HepG2 (cell line): ENCODE measurements around the gene RPTOR. TPM values are rescaled to one million over a fixed set of nuclear protein-coding genes. Genes with fewer than 3 reads are reported as not detected.

ENCODE experiments used
- ATAC-seq: fragments of 200-7000 bp; cut with Tn5 transposase; 3 replicates; pipeline ENCODE4 v1.9.1; 2020; ENCODE audit warnings: mild to moderate bottlenecking, moderate library complexity
- BruUV-seq: library from RNA; stranded (reverse); fragments of 400-500 nt; replicated peaks from 2 replicates; lab custom pipeline; 2021; lab: Mats Ljungman, UMichigan
- CTCF ChIA-PET: fragments of 300-600 bp; formaldehyde crosslinking; extraction: SDS; loops from one replicate; lab custom pipeline; 2021; ENCODE audit warnings: low total read pairs, inconsistent platforms, low intra/inter-chr PET ratio; lab: Yijun Ruan, JAX
- POLR2A ChIA-PET: fragments of 350-600 bp; sonication (Branson Sonifier 250); formaldehyde crosslinking; loops from one replicate; lab custom pipeline; 2020; ENCODE audit warnings: antibody characterized with exemption, inconsistent platforms; lab: Yijun Ruan, JAX
- DNase-seq: peaks from one replicate; pipeline ENCODE4 v3.0.0-alpha.2; 2015; ENCODE audit warnings: low spot score
- FAIRE-seq: peaks from 3 replicates; lab custom pipeline; 2011; peaks lifted over from hg19 to GRCh38; lab: Jason Lieb, UNC
- H2AFZ ChIP-seq: one replicate; pipeline ENCODE4 v1.6.1; 2011; ENCODE audit warnings: low read length, inconsistent platforms
- H3K27ac ChIP-seq: fragments of 300-600 bp; 3 replicates; pipeline ENCODE4 v1.8.0; 2011; ENCODE audit warnings: mixed run types, mild to moderate bottlenecking, mixed read lengths, low read length, inconsistent platforms; ENCODE audit not compliant: insufficient read depth; ENCODE audit errors: extremely low read length
- H3K27me3 ChIP-seq, 2 experiments: fragments of 200-600 bp in 1 of 2; 2 replicates in 1 of 2; 3 replicates in 1 of 2; pipeline versions ENCODE4 v1.6.0 to v1.8.0; 2011; ENCODE audit warnings: low read length in 2 of 2, mild to moderate bottlenecking in 2 of 2, moderate library complexity in 2 of 2, inconsistent platforms in 1 of 2; ENCODE audit not compliant: insufficient read depth in 2 of 2, control insufficient read depth in 1 of 2
- H3K36me3 ChIP-seq, 2 experiments: fragments of 200-600 bp in 1 of 2; replicated peaks in 1 of 2; 2 replicates in 1 of 2; 3 replicates in 1 of 2; pipeline versions ENCODE4 v1.5.1 to v1.8.0; 2011; ENCODE audit warnings: low read length in 2 of 2, inconsistent platforms in 1 of 2; ENCODE audit not compliant: insufficient read depth in 2 of 2, control insufficient read depth in 1 of 2
- H3K4me1 ChIP-seq: 2 replicates; pipeline ENCODE4 v1.5.1; 2012; ENCODE audit warnings: low read length, inconsistent platforms; ENCODE audit not compliant: insufficient read depth
- H3K4me2 ChIP-seq: 2 replicates; pipeline ENCODE4 v1.6.0; 2011; ENCODE audit warnings: low read depth, low read length, inconsistent platforms
- H3K4me3 ChIP-seq, 3 experiments: fragments of 200-600 bp in 1 of 3; sonication (generic), shearing (Covaris generic) in 1 of 3; replicated peaks in 1 of 3; 2 replicates each; pipeline ENCODE4 v1.5.1; 2011 to 2016; ENCODE audit warnings: low read length in 3 of 3, inconsistent platforms in 2 of 3, low read depth in 2 of 3, mild to moderate bottlenecking in 2 of 3, control low read depth in 1 of 3, mixed read lengths in 1 of 3; ENCODE audit not compliant: insufficient read depth in 1 of 3
- H3K79me2 ChIP-seq: one replicate; pipeline ENCODE4 v1.6.1; 2011; ENCODE audit warnings: low read length, inconsistent platforms; ENCODE audit not compliant: insufficient read depth
- H3K9ac ChIP-seq: 2 replicates; pipeline ENCODE4 v1.6.0; 2011; ENCODE audit warnings: mild to moderate bottlenecking, low read depth, low read length, inconsistent platforms; ENCODE audit not compliant: insufficient read depth
- H3K9me3 ChIP-seq: 2 replicates; pipeline ENCODE4 v1.5.1; 2012; ENCODE audit warnings: mild to moderate bottlenecking, low read length
- H4K20me1 ChIP-seq: 2 replicates; pipeline ENCODE4 v1.6.0; 2011; ENCODE audit warnings: inconsistent platforms, mild to moderate bottlenecking, low read length, moderate library complexity; ENCODE audit not compliant: insufficient read depth
- AGO2 ChIP-seq: fragments of 200-400 bp; formaldehyde crosslinking; optimal IDR thresholded peaks from 2 replicates; pipeline ENCODE3; 2017; ENCODE audit warnings: mild to moderate bottlenecking, low read depth, low read length, moderate library complexity
- FOXO4 ChIP-seq: sonication (generic); formaldehyde crosslinking; conservative IDR thresholded peaks from 2 replicates; pipeline ENCODE4 v1.8.1; 2023; ENCODE audit warnings: missing genetic modification reagents
- HNRNPUL1 ChIP-seq: fragments of 200-400 bp; formaldehyde crosslinking; IDR thresholded peaks from 2 replicates; pipeline ENCODE4 v1.6.1; 2017; ENCODE audit warnings: low read depth, mild to moderate bottlenecking, low read length, moderate library complexity
- REL ChIP-seq: sonication (generic); formaldehyde crosslinking; conservative IDR thresholded peaks from 2 replicates; pipeline ENCODE4 v1.8.0; 2022; ENCODE audit warnings: mild to moderate bottlenecking, missing genetic modification reagents, moderate library complexity
- SMAD9 ChIP-seq: sonication (generic); formaldehyde crosslinking; IDR thresholded peaks from 2 replicates; pipeline ENCODE4 v1.5.1; 2020; ENCODE audit warnings: mild to moderate bottlenecking, missing genetic modification reagents
- ZFP62 ChIP-seq: sonication (generic); formaldehyde crosslinking; IDR thresholded peaks from 2 replicates; pipeline ENCODE4 v1.4.0; 2020; ENCODE audit warnings: missing genetic modification reagents
- ZNF564 ChIP-seq: sonication (generic); formaldehyde crosslinking; IDR thresholded peaks from 2 replicates; pipeline ENCODE4 v1.8.1; 2023; ENCODE audit warnings: mild to moderate bottlenecking, missing genetic modification reagents
- ZNF891 ChIP-seq: sonication (generic); formaldehyde crosslinking; IDR thresholded peaks from 2 replicates; pipeline ENCODE4 v1.5.0; 2020; ENCODE audit warnings: mild to moderate bottlenecking, missing genetic modification reagents
- WGBS: methylation state at CpG from one replicate; pipeline ENCODE4 v1.1.6; 2017; ENCODE audit warnings: low lambda C conversion rate; 5-methylcytosine and 5-hydroxymethylcytosine counted together
- in situ Hi-C: cut with HindIII; loops from 2 replicates; pipeline ENCODE4 v1.10.0; 2017; ENCODE audit warnings: low pct_unique_long_range_greater_than_20kb; ENCODE audit not compliant: extremely low pct_ligation_motif_present
- intact Hi-C: fragments of 100-400 bp; cut with micrococcal nuclease; formaldehyde crosslinking; loops from one replicate; pipeline ENCODE4 v1.10.0; 2022; ENCODE audit not compliant: unreplicated experiment
- polyA plus RNA-seq, 8 experiments: library from polyadenylated mRNA; depleted of rRNA in 3 of 8; stranded (reverse) in 7 of 8; unstranded in 1 of 8; fragments of >200 nt; fragmentation: Illumina TruSeq in 4 of 8; extraction: Trizol in 4 of 8; gene quantifications; 2 replicates each; pipeline versions ENCODE4 v1.2.1 to v1.2.3, GENCODE V29; 2011 to 2016; ENCODE audit warnings: low read depth in 4 of 8, missing spikeins in 1 of 8, mixed read lengths in 1 of 8; ENCODE audit not compliant: insufficient read depth in 1 of 8
- total RNA-seq, 5 experiments: library from RNA; depleted of rRNA; stranded (reverse); fragments of >200 nt; fragmentation: Illumina TruSeq; extraction: Trizol; gene quantifications; 2 replicates each; pipeline ENCODE4 v1.2.3, GENCODE V29; 2016; ENCODE audit warnings: low read depth in 1 of 5
- TF ChIP-seq, protein P1 (sequence below): sonication (generic); formaldehyde crosslinking; IDR thresholded peaks from 2 replicates; pipeline ENCODE4 v1.5.1; 2020; ENCODE audit warnings: mild to moderate bottlenecking, missing genetic modification reagents, moderate library complexity
- TF ChIP-seq, protein P2 (sequence below): sonication (generic); formaldehyde crosslinking; IDR thresholded peaks from 2 replicates; pipeline ENCODE4 v1.9.0; 2022; ENCODE audit warnings: missing genetic modification reagents, mild to moderate bottlenecking, borderline replicate concordance
- TF ChIP-seq, protein P3 (sequence below): sonication (generic); formaldehyde crosslinking; IDR thresholded peaks from 2 replicates; pipeline ENCODE4 v1.4.0; 2020; ENCODE audit warnings: mild to moderate bottlenecking, missing genetic modification reagents

Gene RPTOR
- total and polyA plus RNA-seq, 2 of the 13 experiments (the other 11 are each of a cell fraction or from before 2014, with no cell fraction given): 6.6 to 25.3 TPM

DNA sequence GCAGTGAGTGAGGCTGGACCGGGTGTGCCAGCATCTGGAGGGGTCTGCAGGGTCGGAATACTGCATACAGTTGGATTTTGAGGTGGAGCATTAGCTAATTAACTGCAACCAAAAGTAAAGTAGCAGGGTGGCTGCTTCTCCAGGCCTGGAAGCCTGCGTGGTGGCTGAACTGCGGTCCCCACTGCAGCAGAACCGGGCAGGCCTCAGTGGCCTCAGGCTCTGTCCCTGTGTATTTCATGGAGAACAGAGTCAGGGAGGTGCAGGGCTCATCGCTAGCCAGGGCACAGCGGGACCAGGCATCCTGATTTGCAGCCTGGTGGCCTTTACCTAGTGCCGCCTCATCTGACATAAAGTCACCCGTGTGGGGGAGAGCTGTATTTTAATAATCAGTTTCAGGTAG lies 131.9 kb downstream of the RPTOR start:
- intact Hi-C loops: no loop called here
- 86% methylated on average over 9 of the region's 9 CpGs for WGBS
- ChIA-PET POLR2A (interaction anchor here (1.0 kb wide), 1 partner anchor 9 kb away, joined by 3 read pairs; no protein-coding TSS in a partner anchor), CTCF (no interaction called here)
- Histone ChIP-seq H3K36me3 (peaks cover 0 to 1% of the 10 kb centered on the region in 2 experiments; a peak in 1 of 5 replicates), H3K4me1 (peaks cover 76% of the 10 kb centered on the region), H3K79me2 (peaks cover 65% of the 10 kb centered on the region), H3K4me2 (0 out of 2 replicates have a peak overlapping the region, but pooled peaks have one; percentile 25), H2AFZ (no peak overlapping the region), H4K20me1 (no peaks in the 10 kb centered on the region; the same call in 1 of the 2 replicates), H3K9ac (no peak overlapping the region), H3K27ac (peak overlapping the region; percentile 37), H3K4me3 (no peak overlapping the region), H3K9me3 (no peaks in the 10 kb centered on the region), H3K27me3 (no peaks in the 10 kb centered on the region)
- in situ Hi-C loops: no loop called here
- no TSS peak for BruUV-seq
- ATAC-seq: 0 out of 3 replicates have a peak, but pooled peaks have one; percentile 10
- TF ChIP-seq ZFP62 (CRISPR knock-in tag): no peak
- TF ChIP-seq, protein P1, sequence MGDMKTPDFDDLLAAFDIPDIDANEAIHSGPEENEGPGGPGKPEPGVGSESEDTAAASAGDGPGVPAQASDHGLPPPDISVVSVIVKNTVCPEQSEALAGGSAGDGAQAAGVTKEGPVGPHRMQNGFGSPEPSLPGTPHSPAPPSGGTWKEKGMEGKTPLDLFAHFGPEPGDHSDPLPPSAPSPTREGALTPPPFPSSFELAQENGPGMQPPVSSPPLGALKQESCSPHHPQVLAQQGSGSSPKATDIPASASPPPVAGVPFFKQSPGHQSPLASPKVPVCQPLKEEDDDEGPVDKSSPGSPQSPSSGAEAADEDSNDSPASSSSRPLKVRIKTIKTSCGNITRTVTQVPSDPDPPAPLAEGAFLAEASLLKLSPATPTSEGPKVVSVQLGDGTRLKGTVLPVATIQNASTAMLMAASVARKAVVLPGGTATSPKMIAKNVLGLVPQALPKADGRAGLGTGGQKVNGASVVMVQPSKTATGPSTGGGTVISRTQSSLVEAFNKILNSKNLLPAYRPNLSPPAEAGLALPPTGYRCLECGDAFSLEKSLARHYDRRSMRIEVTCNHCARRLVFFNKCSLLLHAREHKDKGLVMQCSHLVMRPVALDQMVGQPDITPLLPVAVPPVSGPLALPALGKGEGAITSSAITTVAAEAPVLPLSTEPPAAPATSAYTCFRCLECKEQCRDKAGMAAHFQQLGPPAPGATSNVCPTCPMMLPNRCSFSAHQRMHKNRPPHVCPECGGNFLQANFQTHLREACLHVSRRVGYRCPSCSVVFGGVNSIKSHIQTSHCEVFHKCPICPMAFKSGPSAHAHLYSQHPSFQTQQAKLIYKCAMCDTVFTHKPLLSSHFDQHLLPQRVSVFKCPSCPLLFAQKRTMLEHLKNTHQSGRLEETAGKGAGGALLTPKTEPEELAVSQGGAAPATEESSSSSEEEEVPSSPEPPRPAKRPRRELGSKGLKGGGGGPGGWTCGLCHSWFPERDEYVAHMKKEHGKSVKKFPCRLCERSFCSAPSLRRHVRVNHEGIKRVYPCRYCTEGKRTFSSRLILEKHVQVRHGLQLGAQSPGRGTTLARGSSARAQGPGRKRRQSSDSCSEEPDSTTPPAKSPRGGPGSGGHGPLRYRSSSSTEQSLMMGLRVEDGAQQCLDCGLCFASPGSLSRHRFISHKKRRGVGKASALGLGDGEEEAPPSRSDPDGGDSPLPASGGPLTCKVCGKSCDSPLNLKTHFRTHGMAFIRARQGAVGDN: peak; percentile 31; the same call in 1 of the 2 replicates
- TF ChIP-seq, protein P2, sequence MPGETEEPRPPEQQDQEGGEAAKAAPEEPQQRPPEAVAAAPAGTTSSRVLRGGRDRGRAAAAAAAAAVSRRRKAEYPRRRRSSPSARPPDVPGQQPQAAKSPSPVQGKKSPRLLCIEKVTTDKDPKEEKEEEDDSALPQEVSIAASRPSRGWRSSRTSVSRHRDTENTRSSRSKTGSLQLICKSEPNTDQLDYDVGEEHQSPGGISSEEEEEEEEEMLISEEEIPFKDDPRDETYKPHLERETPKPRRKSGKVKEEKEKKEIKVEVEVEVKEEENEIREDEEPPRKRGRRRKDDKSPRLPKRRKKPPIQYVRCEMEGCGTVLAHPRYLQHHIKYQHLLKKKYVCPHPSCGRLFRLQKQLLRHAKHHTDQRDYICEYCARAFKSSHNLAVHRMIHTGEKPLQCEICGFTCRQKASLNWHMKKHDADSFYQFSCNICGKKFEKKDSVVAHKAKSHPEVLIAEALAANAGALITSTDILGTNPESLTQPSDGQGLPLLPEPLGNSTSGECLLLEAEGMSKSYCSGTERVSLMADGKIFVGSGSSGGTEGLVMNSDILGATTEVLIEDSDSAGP (CRISPR knock-in tag): 0 out of 2 replicates have a peak, but pooled peaks have one; percentile 33
- no peak for TF ChIP-seq REL
- no peak for TF ChIP-seq HNRNPUL1
- TF ChIP-seq ZNF891 (CRISPR knock-in tag): 0 out of 2 replicates have a peak, but pooled peaks have one; percentile 36
- TF ChIP-seq SMAD9 (CRISPR knock-in tag): no peak
- peak; percentile 51 for TF ChIP-seq AGO2
- TF ChIP-seq ZNF564 (CRISPR knock-in tag): no peak
- TF ChIP-seq, protein P3, sequence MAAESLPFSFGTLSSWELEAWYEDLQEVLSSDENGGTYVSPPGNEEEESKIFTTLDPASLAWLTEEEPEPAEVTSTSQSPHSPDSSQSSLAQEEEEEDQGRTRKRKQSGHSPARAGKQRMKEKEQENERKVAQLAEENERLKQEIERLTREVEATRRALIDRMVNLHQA (CRISPR knock-in tag): no peak
- TF ChIP-seq FOXO4 (CRISPR knock-in tag): 0 out of 2 replicates have a peak, but pooled peaks have one; percentile 52
- DNase-seq: no peak
- FAIRE-seq: no peak
